ENCODE measurements around the gene FAM180B. TPM values are rescaled to one million over a fixed set of nuclear protein-coding genes. Genes with fewer than 3 reads are reported as not detected.

The FAM180B gene
- total and polyA plus RNA-seq, 2 of the 13 experiments (the other 11 are each of a cell fraction or from before 2014, with no cell fraction given) = 0.40 to 1.0 TPM

DNA sequence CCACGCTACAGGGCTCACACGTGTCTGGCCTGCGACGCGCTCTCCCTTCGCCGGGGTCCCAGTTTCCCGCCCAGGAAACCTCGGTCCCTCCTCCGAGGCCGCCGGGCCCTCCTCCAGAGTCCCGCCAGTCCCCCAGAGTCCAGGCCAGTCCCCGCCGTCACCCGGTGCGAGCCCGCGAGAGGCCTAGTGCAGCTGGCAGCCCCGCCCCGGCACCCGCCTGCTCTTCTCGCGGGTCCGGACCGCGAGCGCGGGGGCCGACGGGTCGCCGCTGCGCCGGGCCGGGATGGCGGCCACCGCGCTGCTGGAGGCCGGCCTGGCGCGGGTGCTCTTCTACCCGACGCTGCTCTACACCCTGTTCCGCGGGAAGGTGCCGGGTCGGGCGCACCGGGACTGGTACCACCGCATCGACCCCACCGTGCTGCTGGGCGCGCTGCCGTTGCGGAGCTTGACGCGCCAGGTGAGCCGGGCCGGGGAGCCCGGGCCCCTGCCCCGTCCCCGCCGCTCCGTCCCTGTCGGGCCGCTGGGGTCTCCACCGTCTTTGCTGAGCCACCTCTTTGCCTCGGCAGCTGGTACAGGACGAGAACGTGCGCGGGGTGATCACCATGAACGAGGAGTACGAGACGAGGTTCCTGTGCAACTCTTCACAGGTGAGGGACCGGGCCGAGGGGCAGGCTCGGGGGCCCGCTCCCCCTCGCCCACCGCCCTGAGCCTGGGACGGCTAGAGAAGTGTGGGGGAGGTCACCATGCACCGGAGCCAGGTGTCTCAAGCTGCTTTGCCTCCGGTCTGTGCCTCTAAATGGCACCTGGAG, 20.9 kb upstream of the FAM180B start, which contains the start of gene PTPMT1 (continued):
- 0 out of 2 replicates have a peak, but pooled peaks have one; percentile 26 for TF ChIP-seq ZNF431 (CRISPR knock-in tag; IDR thresholded peaks at IDR 0.05; ENCODE audit: borderline replicate concordance, low read depth)
- TF ChIP-seq, protein P1, sequence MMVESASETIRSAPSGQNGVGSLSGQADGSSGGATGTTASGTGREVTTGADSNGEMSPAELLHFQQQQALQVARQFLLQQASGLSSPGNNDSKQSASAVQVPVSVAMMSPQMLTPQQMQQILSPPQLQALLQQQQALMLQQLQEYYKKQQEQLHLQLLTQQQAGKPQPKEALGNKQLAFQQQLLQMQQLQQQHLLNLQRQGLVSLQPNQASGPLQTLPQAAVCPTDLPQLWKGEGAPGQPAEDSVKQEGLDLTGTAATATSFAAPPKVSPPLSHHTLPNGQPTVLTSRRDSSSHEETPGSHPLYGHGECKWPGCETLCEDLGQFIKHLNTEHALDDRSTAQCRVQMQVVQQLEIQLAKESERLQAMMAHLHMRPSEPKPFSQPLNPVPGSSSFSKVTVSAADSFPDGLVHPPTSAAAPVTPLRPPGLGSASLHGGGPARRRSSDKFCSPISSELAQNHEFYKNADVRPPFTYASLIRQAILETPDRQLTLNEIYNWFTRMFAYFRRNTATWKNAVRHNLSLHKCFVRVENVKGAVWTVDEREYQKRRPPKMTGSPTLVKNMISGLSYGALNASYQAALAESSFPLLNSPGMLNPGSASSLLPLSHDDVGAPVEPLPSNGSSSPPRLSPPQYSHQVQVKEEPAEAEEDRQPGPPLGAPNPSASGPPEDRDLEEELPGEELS (CRISPR knock-in tag; IDR thresholded peaks at IDR 0.05) = peak; percentile 20; the same call in 1 of the 2 replicates
- no peak for TF ChIP-seq ZNF263 (CRISPR knock-in tag; IDR thresholded peaks at IDR 0.05)
- 0 out of 2 replicates have a peak, but pooled peaks have one; percentile 25 for TF ChIP-seq CBFB (CRISPR knock-in tag; IDR thresholded peaks at IDR 0.05)
- TF ChIP-seq MAZ (IDR thresholded peaks at IDR 0.05; ENCODE audit: borderline replicate concordance, low read depth, low read length) = peak; percentile 67; the same call in 1 of the 2 replicates
- TF ChIP-seq MAZ (CRISPR knock-in tag; IDR thresholded peaks at IDR 0.05; ENCODE audit: low read depth) = peak; percentile 80
- peak; percentile 64; the same call in 1 of the 2 replicates for TF ChIP-seq MED13 (CRISPR knock-in tag; IDR thresholded peaks at IDR 0.05)
- 0 out of 2 replicates have a peak, but pooled peaks have one; percentile 9 for TF ChIP-seq ZNF629 (CRISPR knock-in tag; conservative IDR thresholded peaks at IDR 0.05)
- TF ChIP-seq, protein P2, sequence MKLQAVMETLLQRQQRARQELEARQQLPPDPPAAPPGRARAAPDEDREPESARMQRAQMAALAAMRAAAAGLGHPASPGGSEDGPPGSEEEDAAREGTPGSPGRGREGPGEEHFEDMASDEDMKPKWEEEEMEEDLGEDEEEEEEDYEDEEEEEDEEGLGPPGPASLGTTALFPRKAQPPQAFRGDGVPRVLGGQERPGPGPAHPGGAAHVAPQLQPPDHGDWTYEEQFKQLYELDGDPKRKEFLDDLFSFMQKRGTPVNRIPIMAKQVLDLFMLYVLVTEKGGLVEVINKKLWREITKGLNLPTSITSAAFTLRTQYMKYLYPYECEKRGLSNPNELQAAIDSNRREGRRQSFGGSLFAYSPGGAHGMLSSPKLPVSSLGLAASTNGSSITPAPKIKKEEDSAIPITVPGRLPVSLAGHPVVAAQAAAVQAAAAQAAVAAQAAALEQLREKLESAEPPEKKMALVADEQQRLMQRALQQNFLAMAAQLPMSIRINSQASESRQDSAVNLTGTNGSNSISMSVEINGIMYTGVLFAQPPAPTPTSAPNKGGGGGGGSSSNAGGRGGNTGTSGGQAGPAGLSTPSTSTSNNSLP (IDR thresholded peaks at IDR 0.05; ENCODE audit: low read depth, low read length) = no peak
- TF ChIP-seq STAG1 (CRISPR knock-in tag; IDR thresholded peaks at IDR 0.05) = 0 out of 2 replicates have a peak, but pooled peaks have one; percentile 6
- no peak; the same call in 1 of the 2 replicates for TF ChIP-seq KMT2A (CRISPR knock-in tag; IDR thresholded peaks at IDR 0.05)
- no peak; the same call in 1 of the 2 replicates for TF ChIP-seq TSC22D2 (CRISPR knock-in tag; IDR thresholded peaks at IDR 0.05; ENCODE audit: borderline replicate concordance)
- TF ChIP-seq SP4 (CRISPR knock-in tag; IDR thresholded peaks at IDR 0.05) = peak; percentile 69
- TF ChIP-seq, protein P3, sequence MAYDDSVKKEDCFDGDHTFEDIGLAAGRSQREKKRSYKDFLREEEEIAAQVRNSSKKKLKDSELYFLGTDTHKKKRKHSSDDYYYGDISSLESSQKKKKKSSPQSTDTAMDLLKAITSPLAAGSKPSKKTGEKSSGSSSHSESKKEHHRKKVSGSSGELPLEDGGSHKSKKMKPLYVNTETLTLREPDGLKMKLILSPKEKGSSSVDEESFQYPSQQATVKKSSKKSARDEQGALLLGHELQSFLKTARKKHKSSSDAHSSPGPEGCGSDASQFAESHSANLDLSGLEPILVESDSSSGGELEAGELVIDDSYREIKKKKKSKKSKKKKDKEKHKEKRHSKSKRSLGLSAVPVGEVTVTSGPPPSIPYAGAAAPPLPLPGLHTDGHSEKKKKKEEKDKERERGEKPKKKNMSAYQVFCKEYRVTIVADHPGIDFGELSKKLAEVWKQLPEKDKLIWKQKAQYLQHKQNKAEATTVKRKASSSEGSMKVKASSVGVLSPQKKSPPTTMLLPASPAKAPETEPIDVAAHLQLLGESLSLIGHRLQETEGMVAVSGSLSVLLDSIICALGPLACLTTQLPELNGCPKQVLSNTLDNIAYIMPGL (CRISPR knock-in tag; IDR thresholded peaks at IDR 0.05; ENCODE audit: borderline replicate concordance in 1 of 2, low read depth in 1 of 2) = peak in 1 of 2 experiments; percentile 54; a peak in 2 of 4 replicates
- TF ChIP-seq, protein P4, sequence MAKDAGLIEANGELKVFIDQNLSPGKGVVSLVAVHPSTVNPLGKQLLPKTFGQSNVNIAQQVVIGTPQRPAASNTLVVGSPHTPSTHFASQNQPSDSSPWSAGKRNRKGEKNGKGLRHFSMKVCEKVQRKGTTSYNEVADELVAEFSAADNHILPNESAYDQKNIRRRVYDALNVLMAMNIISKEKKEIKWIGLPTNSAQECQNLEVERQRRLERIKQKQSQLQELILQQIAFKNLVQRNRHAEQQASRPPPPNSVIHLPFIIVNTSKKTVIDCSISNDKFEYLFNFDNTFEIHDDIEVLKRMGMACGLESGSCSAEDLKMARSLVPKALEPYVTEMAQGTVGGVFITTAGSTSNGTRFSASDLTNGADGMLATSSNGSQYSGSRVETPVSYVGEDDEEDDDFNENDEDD (CRISPR knock-in tag; IDR thresholded peaks at IDR 0.05; ENCODE audit: borderline replicate concordance) = peak; percentile 91
- peak; percentile 70; the same call in 1 of the 2 replicates for TF ChIP-seq ZNF772 (CRISPR knock-in tag; IDR thresholded peaks at IDR 0.05)
- 0 out of 2 replicates have a peak, but pooled peaks have one; percentile 55 for TF ChIP-seq PAX8 (CRISPR knock-in tag; IDR thresholded peaks at IDR 0.05; ENCODE audit: borderline replicate concordance)
- TF ChIP-seq, protein P5, sequence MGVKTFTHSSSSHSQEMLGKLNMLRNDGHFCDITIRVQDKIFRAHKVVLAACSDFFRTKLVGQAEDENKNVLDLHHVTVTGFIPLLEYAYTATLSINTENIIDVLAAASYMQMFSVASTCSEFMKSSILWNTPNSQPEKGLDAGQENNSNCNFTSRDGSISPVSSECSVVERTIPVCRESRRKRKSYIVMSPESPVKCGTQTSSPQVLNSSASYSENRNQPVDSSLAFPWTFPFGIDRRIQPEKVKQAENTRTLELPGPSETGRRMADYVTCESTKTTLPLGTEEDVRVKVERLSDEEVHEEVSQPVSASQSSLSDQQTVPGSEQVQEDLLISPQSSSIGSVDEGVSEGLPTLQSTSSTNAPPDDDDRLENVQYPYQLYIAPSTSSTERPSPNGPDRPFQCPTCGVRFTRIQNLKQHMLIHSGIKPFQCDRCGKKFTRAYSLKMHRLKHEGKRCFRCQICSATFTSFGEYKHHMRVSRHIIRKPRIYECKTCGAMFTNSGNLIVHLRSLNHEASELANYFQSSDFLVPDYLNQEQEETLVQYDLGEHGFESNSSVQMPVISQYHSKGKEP (CRISPR knock-in tag; IDR thresholded peaks at IDR 0.05) = 0 out of 2 replicates have a peak, but pooled peaks have one; percentile 16
- TF ChIP-seq STAT5B (CRISPR knock-in tag; IDR thresholded peaks at IDR 0.05) = 0 out of 2 replicates have a peak, but pooled peaks have one; percentile 18
